Measurements from ENCODE around the gene TASL.
"Not testable (repeated sequence)": the region's sequence is repeated elsewhere in the genome, so short reads cannot be mapped to it uniquely, and the experiment has no call there.

DNA sequence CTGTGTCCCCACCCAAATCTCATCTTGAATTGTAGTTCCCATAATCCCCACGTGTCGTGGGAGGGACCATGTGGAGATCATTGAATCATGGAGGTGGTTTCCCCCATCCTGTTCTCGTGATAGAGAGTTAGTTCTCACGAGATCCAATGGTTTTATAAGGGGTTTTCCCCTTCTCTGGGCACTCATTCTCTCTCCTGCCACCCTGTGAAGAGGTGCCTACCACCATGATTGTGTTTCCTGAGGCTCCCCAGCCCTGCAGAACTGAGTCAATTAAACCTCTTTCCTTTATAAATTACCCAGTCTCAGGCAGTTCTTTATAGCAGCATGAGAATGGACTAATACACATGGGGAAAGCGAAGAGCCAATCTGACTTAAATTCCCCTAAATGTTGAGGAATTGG is 14.5 kb downstream of the TASL start:
- TF ChIP-seq, protein P1, sequence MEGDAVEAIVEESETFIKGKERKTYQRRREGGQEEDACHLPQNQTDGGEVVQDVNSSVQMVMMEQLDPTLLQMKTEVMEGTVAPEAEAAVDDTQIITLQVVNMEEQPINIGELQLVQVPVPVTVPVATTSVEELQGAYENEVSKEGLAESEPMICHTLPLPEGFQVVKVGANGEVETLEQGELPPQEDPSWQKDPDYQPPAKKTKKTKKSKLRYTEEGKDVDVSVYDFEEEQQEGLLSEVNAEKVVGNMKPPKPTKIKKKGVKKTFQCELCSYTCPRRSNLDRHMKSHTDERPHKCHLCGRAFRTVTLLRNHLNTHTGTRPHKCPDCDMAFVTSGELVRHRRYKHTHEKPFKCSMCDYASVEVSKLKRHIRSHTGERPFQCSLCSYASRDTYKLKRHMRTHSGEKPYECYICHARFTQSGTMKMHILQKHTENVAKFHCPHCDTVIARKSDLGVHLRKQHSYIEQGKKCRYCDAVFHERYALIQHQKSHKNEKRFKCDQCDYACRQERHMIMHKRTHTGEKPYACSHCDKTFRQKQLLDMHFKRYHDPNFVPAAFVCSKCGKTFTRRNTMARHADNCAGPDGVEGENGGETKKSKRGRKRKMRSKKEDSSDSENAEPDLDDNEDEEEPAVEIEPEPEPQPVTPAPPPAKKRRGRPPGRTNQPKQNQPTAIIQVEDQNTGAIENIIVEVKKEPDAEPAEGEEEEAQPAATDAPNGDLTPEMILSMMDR (conservative IDR thresholded peaks at IDR 0.05 in 1 of 2, IDR thresholded peaks at IDR 0.05 in 1 of 2; ENCODE audit: low read depth in 1 of 2, low read length in 2 of 2): not testable (repeated sequence)
- TF ChIP-seq EZH2 (IDR thresholded peaks at IDR 0.05; ENCODE audit: low read length, missing control alignments): not testable (repeated sequence)
